Sigmoid colon (tissue), 7 donors: Measurements from ENCODE around the gene SKOR2. TPM values are rescaled to one million over a fixed set of nuclear protein-coding genes. Genes with fewer than 3 reads are reported as not detected.

ENCODE experiments used
- DNase-seq: peaks from one replicate; pipeline ENCODE4 v3.0.0-alpha.2; 2019
- H3K27ac ChIP-seq, 4 donors: fragments of 200-600 bp; sonication (generic); one replicate each; pipeline ENCODE4 v1.5.1; 2016 to 2019; ENCODE audit warnings: mild to moderate bottlenecking in 1 of 4
- H3K27me3 ChIP-seq, 3 donors: fragments of 200-600 bp; sonication (generic); one replicate each; pipeline ENCODE4 v1.5.1; 2019; ENCODE audit warnings: mild to moderate bottlenecking in 1 of 3
- H3K36me3 ChIP-seq, 4 donors: fragments of 200-600 bp; sonication (generic); one replicate each; pipeline ENCODE4 v1.5.1; 2016 to 2019
- H3K4me1 ChIP-seq, 4 donors: fragments of 200-600 bp; sonication (generic); one replicate each; pipeline ENCODE4 v1.5.1; 2017 to 2019
- H3K4me3 ChIP-seq, 4 donors: fragments of 200-600 bp; sonication (generic); one replicate each; pipeline ENCODE4 v1.5.1; 2017 to 2019; ENCODE audit warnings: mild to moderate bottlenecking in 2 of 4, moderate library complexity in 1 of 4
- H3K9me3 ChIP-seq, 4 donors: fragments of 200-600 bp in 3 of 4; sonication (generic) in 3 of 4; one replicate each; pipeline versions ENCODE4 v1.5.1 to v1.6.1; 2013 to 2019
- CTCF ChIP-seq, 4 experiments: fragments of 450-650 bp in 3 of 4; fragments of 200-600 bp in 1 of 4; IDR thresholded peaks; one replicate each; pipeline ENCODE4 v1.5.1; 2016 to 2019; ENCODE audit warnings: antibody characterized with exemption in 4 of 4, mild to moderate bottlenecking in 3 of 4, moderate library complexity in 2 of 4
- EP300 ChIP-seq, 4 donors: sonication (generic); formaldehyde crosslinking; IDR thresholded peaks; one replicate each; pipeline ENCODE4 v1.6.1; 2017; ENCODE audit warnings: antibody characterized with exemption in 4 of 4
- POLR2A ChIP-seq, 2 donors: fragments of 450-650 bp; IDR thresholded peaks; one replicate each; pipeline ENCODE4 v1.6.1; 2016; ENCODE audit warnings: antibody characterized with exemption in 2 of 2, mild to moderate bottlenecking in 2 of 2, moderate library complexity in 2 of 2
- POLR2AphosphoS5 ChIP-seq, 4 donors: sonication (generic); formaldehyde crosslinking; IDR thresholded peaks; one replicate each; pipeline ENCODE4 v1.6.1; 2017; ENCODE audit warnings: antibody characterized with exemption in 4 of 4
- WGBS, 2 donors: extraction: QIAGEN DNeasy Blood & Tissue Kit; methylation state at CpG; one replicate each; pipeline ENCODE4 v1.1.7; 2013; 5-methylcytosine and 5-hydroxymethylcytosine counted together
- intact Hi-C: fragments of 100-400 bp; cut with DNase I; formaldehyde crosslinking; loops from one replicate; pipeline ENCODE4 v1.15.1; 2023
- polyA plus RNA-seq, 3 donors: library from polyadenylated mRNA; stranded (reverse); fragments of 200-250 nt; gene quantifications; one replicate each; pipeline ENCODE4 v1.2.3, GENCODE V29; 2013
- total RNA-seq, 4 donors: library from RNA; depleted of rRNA; stranded (reverse); fragments of >200 nt; gene quantifications; one replicate each; pipeline ENCODE4 v1.1.0, GENCODE V29; 2016
- donor health status: healthy with polysubstance abuse.
- donor health status: Bipolar disorder and iron deficiency.
- donor health status: healthy.

SKOR2 gene
- total and polyA plus RNA-seq, 7 donors, result not detected

- DNase-seq, result no peak
- WGBS, 2 donors, result 78 to 86% methylated on average over 4 of the region's 4 CpGs
- TF ChIP-seq EP300 (IDR thresholded peaks at IDR 0.05), result no peak
- TF ChIP-seq POLR2AphosphoS5 (IDR thresholded peaks at IDR 0.05), result no peak
- TF ChIP-seq POLR2A (IDR thresholded peaks at IDR 0.05), result no peak
- TF ChIP-seq CTCF (IDR thresholded peaks at IDR 0.05), result no peak
- Histone ChIP-seq H3K9me3 (no peaks in the 10 kb centered on the region), H3K4me1 (no peaks in the 10 kb centered on the region), H3K27me3 (peaks cover 0 to 49% (median 11%) of the 10 kb centered on the region in 3 donors), H3K4me3 (no peak overlapping the region), H3K36me3 (no peaks in the 10 kb centered on the region), H3K27ac (no peak overlapping the region)
- intact Hi-C loops, result no loop called here
These were observed 16.4 kb downstream of the SKOR2 start for GRCh38 chr18:47235096-47235495.

- Histone ChIP-seq H3K4me3 (no peak overlapping the region), H3K36me3 (no peaks in the 10 kb centered on the region), H3K27me3 (peaks cover 0 to 30% (median 12%) of the 10 kb centered on the region in 3 donors), H3K9me3 (no peaks in the 10 kb centered on the region), H3K4me1 (no peaks in the 10 kb centered on the region), H3K27ac (no peak overlapping the region)
- DNase-seq, result no peak
- TF ChIP-seq POLR2AphosphoS5 (IDR thresholded peaks at IDR 0.05), result no peak
- no peak for TF ChIP-seq POLR2A (IDR thresholded peaks at IDR 0.05)
- no peak for TF ChIP-seq CTCF (IDR thresholded peaks at IDR 0.05)
- no peak for TF ChIP-seq EP300 (IDR thresholded peaks at IDR 0.05)
- intact Hi-C loops, result no loop called here
These were observed 24.8 kb downstream of the SKOR2 start for GRCh38 chr18:47226660-47227059.

- intact Hi-C loops, result loop anchor here (5.0 kb wide), 1 partner anchor 532 kb away; no protein-coding TSS in a partner anchor
- TF ChIP-seq CTCF (IDR thresholded peaks at IDR 0.05) (peak in 2 of 4 experiments; percentile 18 to 26), POLR2AphosphoS5 (IDR thresholded peaks at IDR 0.05) (no peak), EP300 (IDR thresholded peaks at IDR 0.05) (no peak)
- DNase-seq, result no peak
- no peak overlapping the region for H3K4me3 ChIP-seq
- no peaks in the 10 kb centered on the region for H3K4me1 ChIP-seq
- H3K9me3 ChIP-seq, result no peaks in the 10 kb centered on the region
- no peak overlapping the region for H3K27ac ChIP-seq
- H3K27me3 ChIP-seq, result peaks cover 0 to 12% (median 0%) of the 10 kb centered on the region in 3 donors
- WGBS, 2 donors, result 1% methylated on average over 5 of the region's 5 CpGs
- H3K36me3 ChIP-seq, result no peaks in the 10 kb centered on the region
These were observed 35.8 kb downstream of the SKOR2 start for GRCh38 chr18:47215554-47216138.

GRCh38 chr18:47209171-47209570 is 42.3 kb downstream of the SKOR2 start:
- no peak for DNase-seq
- Histone ChIP-seq H3K9me3 (no peaks in the 10 kb centered on the region), H3K27ac (no peak overlapping the region), H3K27me3 (peaks cover 0 to 12% (median 0%) of the 10 kb centered on the region in 3 donors), H3K4me1 (no peaks in the 10 kb centered on the region), H3K36me3 (no peaks in the 10 kb centered on the region), H3K4me3 (no peak overlapping the region)
- intact Hi-C loops, result no loop called here
- TF ChIP-seq CTCF (IDR thresholded peaks at IDR 0.05), result no peak
- TF ChIP-seq EP300 (IDR thresholded peaks at IDR 0.05), result no peak
- no peak for TF ChIP-seq POLR2AphosphoS5 (IDR thresholded peaks at IDR 0.05)
- TF ChIP-seq POLR2A (IDR thresholded peaks at IDR 0.05), result no peak
- WGBS, 2 donors, result 49 to 79% methylated on average over 1 of the region's 1 CpG
